Gastrocnemius medialis (tissue), 4 donors: ENCODE data around the gene CHRD. TPM values are rescaled to one million over a fixed set of nuclear protein-coding genes. Genes with fewer than 3 reads are reported as not detected.

ENCODE experiments used
- ATAC-seq, 2 donors: fragments of 150-250 bp; one replicate each; pipeline ENCODE4 v1.9.1; 2016
- DNase-seq, 2 donors: peaks; one replicate each; pipeline ENCODE4 v3.0.0-alpha.2; 2019
- H3K27ac ChIP-seq, 4 donors: fragments of 200-600 bp; sonication (generic); 1 replicate in 1 of 4; 2 replicates in 3 of 4; pipeline ENCODE4 v1.5.1; 2016 to 2018; ENCODE audit warnings: mild to moderate bottlenecking in 2 of 4, moderate library complexity in 1 of 4
- H3K27me3 ChIP-seq, 3 donors: fragments of 200-600 bp; sonication (generic) in 2 of 3; 1 replicate in 1 of 3; 2 replicates in 2 of 3; pipeline versions ENCODE4 v1.5.1 to v1.6.0; 2016 to 2019; ENCODE audit warnings: mild to moderate bottlenecking in 1 of 3, moderate library complexity in 1 of 3
- H3K36me3 ChIP-seq, 2 donors: fragments of 200-600 bp; sonication (generic) in 1 of 2; one replicate each; pipeline ENCODE4 v1.5.1; 2017 to 2018
- H3K4me1 ChIP-seq, 2 donors: fragments of 200-600 bp; sonication (generic) in 1 of 2; one replicate each; pipeline ENCODE4 v1.5.1; 2016 to 2017; ENCODE audit warnings: mild to moderate bottlenecking in 2 of 2
- H3K4me3 ChIP-seq, 4 donors: fragments of 200-600 bp; sonication (generic) in 3 of 4; 1 replicate in 1 of 4; 2 replicates in 3 of 4; pipeline ENCODE4 v1.5.1; 2016 to 2019; ENCODE audit warnings: mild to moderate bottlenecking in 2 of 4
- H3K9me3 ChIP-seq, 3 donors: fragments of 200-600 bp; sonication (generic) in 2 of 3; 1 replicate in 1 of 3; 2 replicates in 2 of 3; pipeline ENCODE4 v1.5.1; 2016 to 2019
- CTCF ChIP-seq, 5 experiments: fragments of 450-650 bp in 3 of 5; fragments of 200-600 bp in 2 of 5; sonication (generic) in 2 of 5; IDR thresholded peaks in 4 of 5; conservative IDR thresholded peaks in 1 of 5; 1 replicate in 4 of 5; 2 replicates in 1 of 5; pipeline ENCODE4 v1.5.1; 2016 to 2019; ENCODE audit warnings: antibody characterized with exemption in 5 of 5, mild to moderate bottlenecking in 3 of 5, moderate library complexity in 3 of 5
- POLR2A ChIP-seq, 2 donors: fragments of 450-650 bp; IDR thresholded peaks; one replicate each; pipeline ENCODE4 v1.6.1; 2017; ENCODE audit warnings: antibody characterized with exemption in 2 of 2, mild to moderate bottlenecking in 2 of 2, moderate library complexity in 2 of 2
- in situ Hi-C, 4 donors: fragments of 200-750 bp; cut with MboI; loops; one replicate each; pipeline versions ENCODE4 v1.15.0 to v1.8.0; 2017; ENCODE audit warnings: low sequenced_read_pairs in 4 of 4
- intact Hi-C: fragments of 100-400 bp; cut with DNase I; formaldehyde crosslinking; loops from one replicate; pipeline ENCODE4 v1.15.1; 2023; ENCODE audit warnings: low total_unique reads
- total RNA-seq, 4 donors: library from RNA; depleted of rRNA; stranded (reverse); fragments of >200 nt; gene quantifications; one replicate each; pipeline versions ENCODE4 v1.1.0 to v1.2.3, GENCODE V29; 2016

The CHRD gene
- total RNA-seq, 4 donors from 2014 or later = 2.6 to 5.7 (median 3.4) TPM

GRCh38 chr3:184360070-184360928 is 19.6 kb upstream of the CHRD start:
- Histone ChIP-seq H3K36me3 (peaks cover 0 to 6% of the 10 kb centered on the region in 2 donors), H3K27me3 (no peaks in the 10 kb centered on the region), H3K4me3 (peak overlapping the region; percentile 58 to 94 (median 76)), H3K9me3 (no peaks in the 10 kb centered on the region), H3K4me1 (peaks cover 17 to 23% of the 10 kb centered on the region in 2 donors), H3K27ac (no peak overlapping the region)
- in situ Hi-C loops = loop anchor here in 3 of 4 donors (25.0 kb wide), 3 partner anchors 402 to 452 kb away; partner anchors contain the start of gene VPS8 (in 1 of the 3)
- TF ChIP-seq CTCF (IDR thresholded peaks at IDR 0.05 in 4 of 5, conservative IDR thresholded peaks at IDR 0.05 in 1 of 5) (no peak), POLR2A (IDR thresholded peaks at IDR 0.05) (no peak)
- ATAC-seq = no peak
- intact Hi-C loops = loop anchor here (5.0 to 10.0 kb wide), 2 partner anchors 173 to 415 kb away; partner anchors contain the start of gene ABCF3
- no peak for DNase-seq

GRCh38 chr3:184360929-184361531 is 18.8 kb upstream of the CHRD start:
- Histone ChIP-seq H3K9me3 (no peaks in the 10 kb centered on the region), H3K36me3 (peaks cover 0 to 7% of the 10 kb centered on the region in 2 donors), H3K4me1 (peaks cover 17 to 23% of the 10 kb centered on the region in 2 donors), H3K27me3 (no peaks in the 10 kb centered on the region), H3K4me3 (peak overlapping the region; percentile 58 to 94 (median 76)), H3K27ac (peak overlapping the region; percentile 91 to 100 (median 95))
- ATAC-seq (no peak), DNase-seq (no peak)
- in situ Hi-C loops (loop anchor here in 3 of 4 donors (25.0 kb wide), 3 partner anchors 401 to 451 kb away; partner anchors contain the start of gene VPS8 (in 1 of the 3)), intact Hi-C loops (loop anchor here (5.0 to 10.0 kb wide), 2 partner anchors 174 to 414 kb away; partner anchors contain the start of gene ABCF3)
- TF ChIP-seq POLR2A (IDR thresholded peaks at IDR 0.05) (no peak), CTCF (IDR thresholded peaks at IDR 0.05 in 4 of 5, conservative IDR thresholded peaks at IDR 0.05 in 1 of 5) (no peak)

GRCh38 chr3:184361532-184361931 is 18.3 kb upstream of the CHRD start, which contains the start of the genes CLCN2 and POLR2H:
CLCN2 (minus strand) TSS chr3:184361605; CDS start chr3:184361479, 126 bp downstream.
POLR2H (plus strand) TSS chr3:184361710; CDS start chr3:184363493, 1,783 bp downstream.
- Histone ChIP-seq H3K4me3 (peak within 1 kb of the TSS; percentile 58 to 94 (median 76)), H3K9me3 (no peaks in the 10 kb centered on the region), H3K27me3 (no peaks in the 10 kb centered on the region), H3K4me1 (peaks cover 17 to 23% of the 10 kb centered on the region in 2 donors), H3K36me3 (peaks cover 0 to 10% of the 10 kb centered on the region in 2 donors), H3K27ac (peak within 1 kb of the TSS; percentile 91 to 100 (median 95))
- TF ChIP-seq POLR2A (IDR thresholded peaks at IDR 0.05) (peak; percentile 77 to 80), CTCF (IDR thresholded peaks at IDR 0.05 in 4 of 5, conservative IDR thresholded peaks at IDR 0.05 in 1 of 5) (no peak)
- intact Hi-C loops (loop anchor here (5.0 to 10.0 kb wide), 2 partner anchors 174 to 413 kb away; partner anchors contain the start of gene ABCF3), in situ Hi-C loops (loop anchor here in 3 of 4 donors (25.0 kb wide), 3 partner anchors 401 to 451 kb away; partner anchors contain the start of gene VPS8 (in 1 of the 3))
- ATAC-seq = peak; percentile 24 to 38
- no peak for DNase-seq

GRCh38 chr3:184361932-184362667 is 17.8 kb upstream of the CHRD start:
- in situ Hi-C loops = loop anchor here in 3 of 4 donors (25.0 kb wide), 3 partner anchors 400 to 450 kb away; partner anchors contain the start of gene VPS8 (in 1 of the 3)

More at GRCh38 chr3:184361932-184362667, 17.8 kb upstream of the CHRD start:
- intact Hi-C loops = loop anchor here (1.0 to 10.0 kb wide), 4 partner anchors 25 to 413 kb away; partner anchors contain the start of genes ABCF3, ALG3, EEF1AKMT4 and FAM131A
- Histone ChIP-seq H3K27me3 (no peaks in the 10 kb centered on the region), H3K4me3 (peak overlapping the region; percentile 58 to 94 (median 76)), H3K4me1 (peaks cover 17 to 23% of the 10 kb centered on the region in 2 donors), H3K9me3 (no peaks in the 10 kb centered on the region), H3K27ac (peak overlapping the region; percentile 91 to 100 (median 95)), H3K36me3 (peaks cover 0 to 16% of the 10 kb centered on the region in 2 donors)
- peak; percentile 25 to 35 for ATAC-seq
- no peak for DNase-seq
- TF ChIP-seq POLR2A (IDR thresholded peaks at IDR 0.05) (no peak), CTCF (IDR thresholded peaks at IDR 0.05 in 4 of 5, conservative IDR thresholded peaks at IDR 0.05 in 1 of 5) (no peak)
